Esophagus squamous epithelium (tissue), 4 donors: ENCODE measurements around the gene BLOC1S5.

ENCODE experiments used
- CTCF ChIP-seq, 6 experiments: fragments of 450-650 bp in 4 of 6; fragments of 200-600 bp in 2 of 6; sonication (generic) in 2 of 6; IDR thresholded peaks; one replicate each; pipeline ENCODE4 v1.5.1; 2016 to 2019; ENCODE audit warnings: antibody characterized with exemption in 6 of 6, mild to moderate bottlenecking in 4 of 6, moderate library complexity in 4 of 6
- POLR2A ChIP-seq, 4 donors: fragments of 450-650 bp; IDR thresholded peaks; one replicate each; pipeline ENCODE4 v1.6.1; 2017; ENCODE audit warnings: antibody characterized with exemption in 4 of 4, mild to moderate bottlenecking in 4 of 4, moderate library complexity in 3 of 4

DNA sequence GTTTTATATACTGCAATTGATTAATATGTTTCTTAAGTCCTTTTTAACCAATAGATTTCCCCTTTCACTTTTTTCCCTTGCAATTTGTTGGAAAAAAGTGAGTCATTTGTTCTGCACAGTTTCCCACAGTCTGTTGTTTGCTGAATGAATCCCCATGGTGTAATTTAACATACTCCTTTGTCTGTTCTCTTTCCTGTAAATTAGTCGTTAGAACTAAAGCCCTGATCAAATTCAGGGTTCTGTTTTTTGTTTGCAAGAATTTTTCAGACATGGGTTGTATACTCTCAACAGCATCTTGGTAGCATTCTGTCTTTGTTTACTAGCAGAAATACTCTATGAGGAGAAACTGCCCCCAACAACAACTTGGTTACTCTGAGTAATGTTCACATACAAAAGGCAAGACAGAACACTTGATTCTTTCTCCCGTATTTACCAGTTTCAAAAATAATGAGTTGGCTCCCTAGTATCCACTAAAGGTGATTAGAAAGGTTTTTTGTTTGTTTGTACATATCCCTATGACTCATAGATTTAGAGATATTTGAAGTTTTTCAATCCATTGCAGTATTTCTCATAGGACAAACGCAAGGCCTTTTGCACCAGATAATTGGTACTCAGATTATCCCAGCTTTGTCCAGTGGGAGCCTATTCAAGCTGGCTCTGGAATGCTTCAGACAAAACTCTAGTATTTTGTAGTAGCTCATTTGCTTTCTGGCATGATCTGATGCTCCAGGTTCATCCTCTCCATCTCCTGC, 16.5 kb downstream of the BLOC1S5 start:
- TF ChIP-seq CTCF (IDR thresholded peaks at IDR 0.05) (no peak), POLR2A (IDR thresholded peaks at IDR 0.05) (no peak)
